NCI-H187 (cell line): ENCODE measurements around the gene UNC5A.
"Not testable (repeated sequence)": the region's sequence is repeated elsewhere in the genome, so short reads cannot be mapped to it uniquely, and the experiment has no call there.

Source experiments
- DNase-seq, 2 experiments: peaks; one replicate each; lab custom pipeline; 2025; lab: John Stamatoyannopoulos, UW

UNC5A gene

GRCh38 chr5:176863765-176864098 lies 53.4 kb downstream of the UNC5A start:
- no peak for DNase-seq

- DNase-seq, result no peak
Observed at GRCh38 chr5:176864755-176865154, 54.4 kb downstream of the UNC5A start.

- DNase-seq, result no peak
Observed at GRCh38 chr5:176865964-176866363, 55.6 kb downstream of the UNC5A start.

GRCh38 chr5:176866707-176867310 lies 56.5 kb downstream of the UNC5A start:
- DNase-seq, result no peak

GRCh38 chr5:176868126-176868525 lies 57.8 kb downstream of the UNC5A start:
- DNase-seq, result no peak

- DNase-seq, result no peak
Observed at GRCh38 chr5:176868731-176869130, 58.4 kb downstream of the UNC5A start.

- no peak for DNase-seq
Observed at GRCh38 chr5:176869501-176870109, 59.2 kb downstream of the UNC5A start.

GRCh38 chr5:176870110-176870591 lies 59.8 kb downstream of the UNC5A start:
- DNase-seq, result no peak

DNA sequence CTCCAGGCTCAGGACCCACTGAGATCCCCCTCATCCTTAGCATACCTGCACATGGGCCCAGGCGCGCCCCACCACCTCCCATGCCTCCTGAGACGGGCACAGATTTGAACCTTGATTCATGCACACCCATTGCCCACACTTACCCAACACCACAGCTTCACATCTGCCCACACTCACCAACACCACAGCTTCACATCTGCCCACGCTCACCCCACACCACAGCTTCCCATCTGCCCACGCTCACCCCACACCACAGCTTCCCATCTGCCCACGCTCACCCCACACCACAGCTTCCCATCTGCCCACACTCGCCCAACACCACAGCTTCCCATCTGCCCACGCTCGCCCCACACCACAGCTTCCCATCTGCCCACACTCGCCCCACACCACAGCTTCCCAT lies 60.3 kb downstream of the UNC5A start:
- DNase-seq, result not testable (repeated sequence)

- not testable (repeated sequence) for DNase-seq
Observed at GRCh38 chr5:176872586-176872985, 62.2 kb downstream of the UNC5A start.

GRCh38 chr5:176873011-176873410 lies 62.7 kb downstream of the UNC5A start:
- DNase-seq, result not testable (repeated sequence)

DNA sequence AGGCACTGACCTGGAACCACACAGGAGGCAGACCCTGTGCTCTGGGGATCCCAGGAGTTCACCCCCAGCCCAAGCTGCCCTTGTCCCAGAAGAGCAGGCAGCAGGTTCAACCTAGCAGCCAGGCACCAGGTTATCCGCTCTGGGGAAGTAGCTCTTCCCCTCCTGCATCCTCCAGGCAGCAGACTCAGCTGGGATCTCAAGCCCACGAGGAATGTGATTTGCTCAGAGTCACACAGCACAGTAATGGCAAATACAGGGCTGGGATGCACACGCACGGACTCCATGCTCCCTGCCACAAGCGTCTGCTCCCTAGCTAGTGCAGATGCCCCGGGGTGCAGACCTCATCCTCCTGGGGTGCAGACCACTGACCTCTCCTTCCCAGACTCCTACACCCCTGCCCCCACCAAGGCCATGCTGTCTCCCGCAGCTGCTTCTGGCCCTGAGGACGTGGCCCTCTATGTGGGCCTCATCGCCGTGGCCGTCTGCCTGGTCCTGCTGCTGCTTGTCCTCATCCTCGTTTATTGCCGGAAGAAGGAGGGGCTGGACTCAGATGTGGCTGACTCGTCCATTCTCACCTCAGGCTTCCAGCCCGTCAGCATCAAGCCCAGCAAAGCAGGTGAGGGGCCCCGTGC lies 63.3 kb downstream of the UNC5A start:
- no peak for DNase-seq

GRCh38 chr5:176874198-176874780 lies 63.9 kb downstream of the UNC5A start:
- DNase-seq, result no peak

DNA sequence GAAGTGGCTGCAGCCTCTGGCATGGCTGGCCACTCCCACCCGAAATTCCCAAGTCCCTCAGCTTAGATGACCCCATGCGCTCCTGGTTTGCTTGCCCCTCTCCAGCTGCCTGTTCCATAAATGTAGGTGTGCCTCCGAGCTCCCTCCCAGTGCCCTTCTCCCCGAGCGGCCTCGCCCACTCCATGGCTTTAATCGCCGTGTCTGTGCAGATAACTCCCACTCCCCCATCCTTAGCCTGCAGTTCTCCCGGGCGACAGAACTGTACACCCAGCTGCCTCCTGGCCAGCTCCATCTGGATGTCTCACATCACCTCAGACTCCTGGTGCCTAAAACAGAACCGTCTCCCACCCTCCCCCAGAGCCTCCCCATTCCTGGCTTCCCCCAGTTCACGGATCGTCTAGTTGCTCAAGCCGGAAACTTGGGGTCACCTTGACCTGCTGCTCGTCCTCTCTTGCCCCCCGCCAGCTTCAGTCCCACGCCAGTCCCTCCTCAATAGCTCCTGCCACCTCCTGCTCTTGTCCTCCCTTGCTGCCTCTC lies 64.7 kb downstream of the UNC5A start:
- no peak for DNase-seq

- DNase-seq, result no peak
Observed at GRCh38 chr5:176875783-176876505, 65.6 kb downstream of the UNC5A start.

GRCh38 chr5:176876506-176877431 lies 66.4 kb downstream of the UNC5A start:
- DNase-seq, result no peak

- no peak for DNase-seq
Observed at GRCh38 chr5:176877793-176878331, 67.5 kb downstream of the UNC5A start.

DNA sequence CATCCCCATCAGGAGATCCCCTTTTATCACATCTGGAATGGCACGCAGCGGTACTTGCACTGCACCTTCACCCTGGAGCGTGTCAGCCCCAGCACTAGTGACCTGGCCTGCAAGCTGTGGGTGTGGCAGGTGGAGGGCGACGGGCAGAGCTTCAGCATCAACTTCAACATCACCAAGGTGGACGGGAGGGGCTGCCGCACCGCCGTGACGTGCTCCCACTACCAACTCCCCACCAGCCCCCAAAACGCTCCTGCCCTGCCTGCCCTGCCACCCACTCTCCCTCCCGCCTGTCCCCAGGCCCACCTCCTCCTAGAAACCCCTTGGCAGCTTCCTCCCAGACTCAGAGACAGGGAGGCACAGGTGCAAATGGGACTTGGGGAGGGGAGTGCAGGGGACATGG lies 68.1 kb downstream of the UNC5A start:
- DNase-seq, result no peak

GRCh38 chr5:176878906-176879662 lies 68.7 kb downstream of the UNC5A start:
- DNase-seq, result no peak
